Ovary (tissue), 3 donors: ENCODE measurements around the gene TNS3.

ENCODE experiments used
- POLR2A ChIP-seq: fragments of 450-650 bp; IDR thresholded peaks from one replicate; pipeline ENCODE4 v1.6.1; 2017; ENCODE audit warnings: antibody characterized with exemption, mild to moderate bottlenecking, moderate library complexity
- TF ChIP-seq, protein P1 (sequence below), 3 donors: fragments of 450-650 bp in 2 of 3; fragments of 200-600 bp in 1 of 3; IDR thresholded peaks; one replicate each; pipeline versions ENCODE4 v1.5.1 to v1.8.0; 2016 to 2022; ENCODE audit warnings: antibody characterized with exemption in 3 of 3, mild to moderate bottlenecking in 1 of 3
- donor health status: DM: no; HTN: no; CAD: no.

DNA sequence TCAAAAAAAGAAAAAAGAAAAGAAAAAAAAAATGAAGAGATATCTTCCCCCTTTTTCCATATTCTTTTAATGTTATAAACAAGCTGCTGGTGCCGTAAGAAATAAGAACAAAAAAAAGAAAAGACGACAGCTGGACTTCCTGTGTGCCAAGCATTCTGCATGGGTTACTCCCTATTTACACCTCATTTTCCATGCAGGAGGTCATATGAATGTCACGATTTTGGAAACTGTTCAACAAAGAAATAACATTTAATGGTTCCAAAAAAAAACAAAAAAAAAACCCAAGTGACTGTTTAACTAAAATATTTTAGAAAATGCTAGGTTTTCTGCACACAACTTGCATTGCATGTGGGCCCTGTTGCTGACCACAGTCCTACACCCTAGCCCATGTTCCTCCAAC, 159.3 kb downstream of the TNS3 start:
- TF ChIP-seq POLR2A, result no peak
- TF ChIP-seq, protein P1, sequence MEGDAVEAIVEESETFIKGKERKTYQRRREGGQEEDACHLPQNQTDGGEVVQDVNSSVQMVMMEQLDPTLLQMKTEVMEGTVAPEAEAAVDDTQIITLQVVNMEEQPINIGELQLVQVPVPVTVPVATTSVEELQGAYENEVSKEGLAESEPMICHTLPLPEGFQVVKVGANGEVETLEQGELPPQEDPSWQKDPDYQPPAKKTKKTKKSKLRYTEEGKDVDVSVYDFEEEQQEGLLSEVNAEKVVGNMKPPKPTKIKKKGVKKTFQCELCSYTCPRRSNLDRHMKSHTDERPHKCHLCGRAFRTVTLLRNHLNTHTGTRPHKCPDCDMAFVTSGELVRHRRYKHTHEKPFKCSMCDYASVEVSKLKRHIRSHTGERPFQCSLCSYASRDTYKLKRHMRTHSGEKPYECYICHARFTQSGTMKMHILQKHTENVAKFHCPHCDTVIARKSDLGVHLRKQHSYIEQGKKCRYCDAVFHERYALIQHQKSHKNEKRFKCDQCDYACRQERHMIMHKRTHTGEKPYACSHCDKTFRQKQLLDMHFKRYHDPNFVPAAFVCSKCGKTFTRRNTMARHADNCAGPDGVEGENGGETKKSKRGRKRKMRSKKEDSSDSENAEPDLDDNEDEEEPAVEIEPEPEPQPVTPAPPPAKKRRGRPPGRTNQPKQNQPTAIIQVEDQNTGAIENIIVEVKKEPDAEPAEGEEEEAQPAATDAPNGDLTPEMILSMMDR (IDR thresholded peaks at IDR 0.05), result no peak
